OCI-LY7 (cell line): ENCODE data around the gene NDUFB5.

Experiments
- EZH2phosphoT487 ChIP-seq: fragments of 200-600 bp; sonication (generic); IDR thresholded peaks from 2 replicates; pipeline ENCODE4 v1.6.1; 2018; ENCODE audit warnings: low read depth, borderline replicate concordance, mild to moderate bottlenecking, mixed run types, antibody characterized with exemption, low read length, moderate library complexity, mixed read lengths
- TF ChIP-seq, protein P1 (sequence below): fragments of 200-600 bp; sonication (generic); conservative IDR thresholded peaks from 2 replicates; pipeline ENCODE4 v1.5.1; 2014; ENCODE audit warnings: mild to moderate bottlenecking, antibody characterized with exemption, low read length, moderate library complexity, mixed read lengths

DNA sequence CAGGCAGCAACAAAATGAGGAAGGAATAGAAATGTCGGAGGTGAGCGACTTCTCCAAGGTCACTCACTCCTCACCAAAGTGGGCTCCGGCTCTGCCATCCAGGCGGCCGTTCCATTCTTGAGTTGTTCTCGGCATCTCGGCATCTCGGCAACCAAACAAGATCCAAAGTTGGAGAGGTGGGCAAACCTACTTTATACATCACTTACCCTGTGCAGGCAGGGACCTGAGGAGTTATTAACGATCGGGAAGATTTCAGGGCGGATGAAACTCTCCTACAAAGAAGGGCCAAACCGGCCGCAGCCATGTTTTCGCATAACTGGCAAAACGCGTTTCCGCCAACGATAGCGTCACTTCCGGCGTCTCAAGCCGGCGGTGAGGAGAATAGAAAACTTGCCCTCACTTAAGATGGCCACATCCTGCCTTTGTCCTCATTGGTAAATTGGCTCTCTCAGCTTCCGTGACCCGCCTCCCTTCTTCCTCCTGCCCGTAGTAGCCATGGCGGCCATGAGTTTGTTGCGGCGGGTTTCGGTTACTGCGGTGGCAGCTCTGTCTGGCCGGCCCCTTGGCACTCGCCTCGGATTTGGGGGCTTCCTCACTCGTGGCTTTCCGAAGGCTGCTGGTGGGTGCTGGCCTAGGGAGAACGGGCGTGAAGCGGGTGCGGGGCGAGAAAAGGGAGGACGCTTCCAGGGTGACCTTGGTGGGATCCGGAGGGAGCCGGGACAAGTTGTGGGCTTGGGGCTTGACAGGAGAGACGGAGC is at the start of gene NDUFB5, which contains the start of gene MRPL47:
- TF ChIP-seq, protein P1, sequence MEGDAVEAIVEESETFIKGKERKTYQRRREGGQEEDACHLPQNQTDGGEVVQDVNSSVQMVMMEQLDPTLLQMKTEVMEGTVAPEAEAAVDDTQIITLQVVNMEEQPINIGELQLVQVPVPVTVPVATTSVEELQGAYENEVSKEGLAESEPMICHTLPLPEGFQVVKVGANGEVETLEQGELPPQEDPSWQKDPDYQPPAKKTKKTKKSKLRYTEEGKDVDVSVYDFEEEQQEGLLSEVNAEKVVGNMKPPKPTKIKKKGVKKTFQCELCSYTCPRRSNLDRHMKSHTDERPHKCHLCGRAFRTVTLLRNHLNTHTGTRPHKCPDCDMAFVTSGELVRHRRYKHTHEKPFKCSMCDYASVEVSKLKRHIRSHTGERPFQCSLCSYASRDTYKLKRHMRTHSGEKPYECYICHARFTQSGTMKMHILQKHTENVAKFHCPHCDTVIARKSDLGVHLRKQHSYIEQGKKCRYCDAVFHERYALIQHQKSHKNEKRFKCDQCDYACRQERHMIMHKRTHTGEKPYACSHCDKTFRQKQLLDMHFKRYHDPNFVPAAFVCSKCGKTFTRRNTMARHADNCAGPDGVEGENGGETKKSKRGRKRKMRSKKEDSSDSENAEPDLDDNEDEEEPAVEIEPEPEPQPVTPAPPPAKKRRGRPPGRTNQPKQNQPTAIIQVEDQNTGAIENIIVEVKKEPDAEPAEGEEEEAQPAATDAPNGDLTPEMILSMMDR, result no peak
- no peak for TF ChIP-seq EZH2phosphoT487
